Activated CD4-positive, alpha-beta memory T cell treated with anti-CD3 and anti-CD28 coated beads, Interleukin-2, amount 10 ng/mL, durations not matched to agents 7 days and 5 days (primary cell): Measurements from ENCODE around the gene RAP1GAP2. TPM values are rescaled to one million over a fixed set of nuclear protein-coding genes. Genes with fewer than 3 reads are reported as not detected.

Experiments used
- CTCF ChIA-PET: fragments of 350-600 bp; sonication (Branson Sonifier 250); formaldehyde crosslinking; loops from one replicate; lab custom pipeline; 2021; ENCODE audit warnings: antibody characterized with exemption, inconsistent platforms; lab: Charles Lee
- POLR2A ChIA-PET: fragments of 350-600 bp; sonication (Branson Sonifier 250); formaldehyde crosslinking; loops from one replicate; lab custom pipeline; 2021; ENCODE audit warnings: antibody characterized with exemption; lab: Charles Lee
- DNase-seq: peaks from one replicate; pipeline ENCODE4 v3.0.0-alpha.2; 2020
- H3K27ac Mint-ChIP-seq: one replicate; pipeline ENCODE4 v1.8.0; 2021; ENCODE audit warnings: mild to moderate bottlenecking, mixed read lengths
- H3K27me3 Mint-ChIP-seq: one replicate; pipeline ENCODE4 v1.8.0; 2021; ENCODE audit warnings: mixed read lengths
- H3K36me3 Mint-ChIP-seq: one replicate; pipeline ENCODE4 v1.8.0; 2021; ENCODE audit warnings: low read depth, mixed read lengths
- H3K4me1 Mint-ChIP-seq: one replicate; pipeline ENCODE4 v1.8.0; 2021; ENCODE audit warnings: mixed read lengths
- H3K4me3 Mint-ChIP-seq: one replicate; pipeline ENCODE4 v1.8.0; 2021; ENCODE audit warnings: mild to moderate bottlenecking, mixed read lengths
- H3K9me3 Mint-ChIP-seq: one replicate; pipeline ENCODE4 v1.8.0; 2021; ENCODE audit warnings: mixed read lengths
- total RNA-seq, 2 experiments: library from RNA; stranded (reverse); gene quantifications; one replicate each; pipeline ENCODE4 v1.2.3, GENCODE V29; 2021

The RAP1GAP2 gene
- total RNA-seq, 2 experiments from 2014 or later = 36.7 to 39.8 TPM

DNA sequence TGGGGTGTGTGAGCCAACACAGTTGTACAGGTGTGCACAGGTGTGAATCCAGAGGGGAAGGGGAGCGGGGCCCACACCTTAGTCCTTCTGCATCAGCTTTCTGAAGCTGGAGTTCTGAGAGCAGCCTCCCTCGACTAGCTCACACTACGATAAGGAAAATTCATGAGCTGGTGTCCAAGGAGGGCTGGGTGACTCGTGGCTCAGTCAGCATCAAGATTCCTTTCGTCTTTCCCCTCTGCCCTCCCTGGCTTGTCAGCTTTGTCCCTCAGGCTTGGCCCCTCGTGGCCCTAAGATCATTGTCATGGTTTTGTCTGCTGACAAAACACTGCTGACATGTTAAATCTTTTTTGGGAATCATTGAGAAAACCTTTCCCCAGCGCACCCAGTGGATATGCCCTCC lies 219.7 kb downstream of the RAP1GAP2 start:
- CTCF ChIA-PET = interaction anchor here (1.0 kb wide), 1 partner anchor 167 kb away, joined by 3 read pairs; no protein-coding TSS in a partner anchor
- peaks cover 18% of the 10 kb centered on the region for H3K36me3 Mint-ChIP-seq
- POLR2A ChIA-PET = no interaction called here

DNA sequence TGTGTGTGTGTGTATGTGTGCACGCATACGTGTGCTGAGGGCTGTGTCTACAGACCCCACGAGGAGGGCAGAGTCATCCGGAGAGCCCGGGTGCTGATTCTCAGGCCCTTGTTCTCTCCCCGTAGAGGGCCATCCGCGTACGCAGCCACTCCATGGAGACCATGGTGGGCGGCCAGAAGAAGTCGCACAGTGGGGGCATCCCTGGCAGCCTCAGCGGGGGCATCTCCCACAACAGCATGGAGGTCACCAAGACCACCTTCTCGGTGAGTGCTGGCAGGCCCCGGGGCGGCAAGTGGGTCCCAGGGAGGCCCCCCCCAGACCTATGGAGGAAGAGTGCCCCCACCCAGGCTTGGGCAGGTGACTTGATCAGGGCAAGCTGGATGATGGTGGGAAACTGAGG lies 221.7 kb downstream of the RAP1GAP2 start:
- Mint-ChIP-seq H3K36me3 (peaks cover 35% of the 10 kb centered on the region), H3K4me3 (no peak overlapping the region), H3K9me3 (peaks cover 11% of the 10 kb centered on the region), H3K27ac (no peak overlapping the region), H3K27me3 (no peaks in the 10 kb centered on the region), H3K4me1 (no peaks in the 10 kb centered on the region)
- CTCF ChIA-PET = no interaction called here
- DNase-seq = no peak
- POLR2A ChIA-PET = no interaction called here

More for the DNA sequence above, 219.7 kb downstream of the RAP1GAP2 start:
- H3K27me3 Mint-ChIP-seq = no peaks in the 10 kb centered on the region
- no peaks in the 10 kb centered on the region for H3K9me3 Mint-ChIP-seq
- no peak overlapping the region for H3K27ac Mint-ChIP-seq
- DNase-seq = no peak
- no peaks in the 10 kb centered on the region for H3K4me1 Mint-ChIP-seq
- no peak overlapping the region for H3K4me3 Mint-ChIP-seq

DNA sequence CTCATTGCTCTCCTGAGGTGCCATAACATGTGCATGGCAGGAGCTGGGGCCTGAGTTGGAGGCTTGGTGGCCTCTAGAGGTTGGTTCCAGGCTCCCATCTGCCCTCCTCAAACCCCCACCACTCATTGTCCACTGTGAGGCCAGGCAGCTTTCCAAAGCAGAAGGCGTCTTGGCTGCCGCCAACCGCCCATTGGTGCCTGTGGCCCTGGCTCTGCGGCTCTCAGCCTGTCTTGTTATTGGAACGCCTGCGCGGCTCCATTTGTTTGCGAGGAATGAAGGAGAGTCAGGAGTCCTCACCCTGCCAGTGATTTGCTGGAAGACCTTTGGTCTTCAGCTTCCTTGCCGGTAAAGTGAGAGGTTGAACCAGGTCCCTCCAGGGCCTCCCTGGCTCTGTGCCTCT lies 223.5 kb downstream of the RAP1GAP2 start:
- H3K4me1 Mint-ChIP-seq = no peaks in the 10 kb centered on the region
- no peak for DNase-seq
- no peak overlapping the region for H3K4me3 Mint-ChIP-seq
- CTCF ChIA-PET = no interaction called here
- no peaks in the 10 kb centered on the region for H3K27me3 Mint-ChIP-seq
- H3K27ac Mint-ChIP-seq = no peak overlapping the region
- POLR2A ChIA-PET = no interaction called here
- H3K9me3 Mint-ChIP-seq = peaks cover 20% of the 10 kb centered on the region
- peaks cover 45% of the 10 kb centered on the region for H3K36me3 Mint-ChIP-seq

DNA sequence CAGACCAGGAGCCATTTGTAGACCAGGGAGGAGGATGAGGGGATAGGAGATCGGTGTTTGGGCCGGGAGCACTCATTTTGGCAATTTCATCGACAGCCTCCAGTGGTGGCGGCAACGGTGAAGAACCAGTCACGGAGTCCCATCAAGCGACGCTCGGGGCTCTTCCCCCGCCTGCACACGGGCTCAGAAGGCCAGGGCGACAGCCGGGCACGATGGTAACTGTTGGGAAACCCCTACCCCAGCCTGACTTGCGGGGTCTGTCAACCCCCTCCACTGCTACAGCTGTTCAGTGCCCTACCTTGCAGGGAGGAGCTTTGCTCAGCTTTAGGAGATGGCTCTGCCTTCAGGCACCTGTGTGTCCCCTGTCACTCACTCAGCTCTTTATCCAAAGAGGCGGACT lies 224.1 kb downstream of the RAP1GAP2 start:
- ChIA-PET CTCF (no interaction called here), POLR2A (no interaction called here)
- Mint-ChIP-seq H3K27me3 (no peaks in the 10 kb centered on the region), H3K36me3 (peaks cover 45% of the 10 kb centered on the region), H3K4me1 (no peaks in the 10 kb centered on the region), H3K4me3 (no peak overlapping the region), H3K27ac (no peak overlapping the region), H3K9me3 (peaks cover 20% of the 10 kb centered on the region)
- no peak for DNase-seq

DNA sequence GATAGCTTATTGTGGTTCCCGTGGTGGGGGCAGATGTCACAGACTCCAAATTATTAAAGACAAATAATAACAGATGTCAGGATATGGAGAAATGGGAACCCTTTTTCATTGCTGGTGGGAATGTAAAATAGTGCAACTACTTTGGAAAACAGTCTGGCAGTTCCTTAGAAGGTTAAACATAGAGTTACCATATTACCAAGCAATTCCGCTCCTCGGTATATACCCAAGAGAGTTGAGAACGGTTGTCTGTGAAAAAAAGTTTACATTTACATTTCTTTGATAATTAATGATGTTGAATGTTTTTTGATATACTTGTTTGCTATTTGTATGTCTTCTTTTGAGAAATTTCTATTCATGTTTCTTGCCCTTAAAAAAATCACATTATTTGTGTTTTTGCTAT lies 226.0 kb downstream of the RAP1GAP2 start:
- H3K27ac Mint-ChIP-seq = no peak overlapping the region
- CTCF ChIA-PET = no interaction called here
- no peaks in the 10 kb centered on the region for H3K4me1 Mint-ChIP-seq
- H3K27me3 Mint-ChIP-seq = no peaks in the 10 kb centered on the region
- peaks cover 20% of the 10 kb centered on the region for H3K9me3 Mint-ChIP-seq
- peaks cover 45% of the 10 kb centered on the region for H3K36me3 Mint-ChIP-seq
- H3K4me3 Mint-ChIP-seq = no peak overlapping the region
- POLR2A ChIA-PET = no interaction called here
- DNase-seq = no peak

DNA sequence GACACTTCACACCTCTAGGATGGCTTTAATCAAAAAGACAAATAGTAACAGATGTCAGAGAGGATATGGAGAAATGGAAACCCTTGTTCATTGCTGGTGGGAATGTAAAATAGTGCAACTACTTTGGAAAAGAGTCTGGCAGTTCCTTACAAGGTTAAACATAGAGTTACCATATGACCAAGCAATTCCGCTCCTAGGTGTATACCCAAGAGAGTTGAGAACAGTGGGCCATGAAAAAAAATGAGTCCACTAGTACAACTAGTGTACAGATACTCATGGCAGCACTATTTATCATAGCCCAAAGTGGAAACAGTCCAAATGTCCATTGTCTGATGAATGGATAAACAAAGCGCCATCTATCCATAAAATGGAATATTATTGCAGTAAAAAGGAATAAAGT lies 228.1 kb downstream of the RAP1GAP2 start:
- Mint-ChIP-seq H3K27ac (no peak overlapping the region), H3K4me3 (no peak overlapping the region), H3K27me3 (no peaks in the 10 kb centered on the region), H3K36me3 (peaks cover 47% of the 10 kb centered on the region), H3K4me1 (no peaks in the 10 kb centered on the region), H3K9me3 (peaks cover 20% of the 10 kb centered on the region)
- CTCF ChIA-PET = no interaction called here
- no peak for DNase-seq
- POLR2A ChIA-PET = no interaction called here

DNA sequence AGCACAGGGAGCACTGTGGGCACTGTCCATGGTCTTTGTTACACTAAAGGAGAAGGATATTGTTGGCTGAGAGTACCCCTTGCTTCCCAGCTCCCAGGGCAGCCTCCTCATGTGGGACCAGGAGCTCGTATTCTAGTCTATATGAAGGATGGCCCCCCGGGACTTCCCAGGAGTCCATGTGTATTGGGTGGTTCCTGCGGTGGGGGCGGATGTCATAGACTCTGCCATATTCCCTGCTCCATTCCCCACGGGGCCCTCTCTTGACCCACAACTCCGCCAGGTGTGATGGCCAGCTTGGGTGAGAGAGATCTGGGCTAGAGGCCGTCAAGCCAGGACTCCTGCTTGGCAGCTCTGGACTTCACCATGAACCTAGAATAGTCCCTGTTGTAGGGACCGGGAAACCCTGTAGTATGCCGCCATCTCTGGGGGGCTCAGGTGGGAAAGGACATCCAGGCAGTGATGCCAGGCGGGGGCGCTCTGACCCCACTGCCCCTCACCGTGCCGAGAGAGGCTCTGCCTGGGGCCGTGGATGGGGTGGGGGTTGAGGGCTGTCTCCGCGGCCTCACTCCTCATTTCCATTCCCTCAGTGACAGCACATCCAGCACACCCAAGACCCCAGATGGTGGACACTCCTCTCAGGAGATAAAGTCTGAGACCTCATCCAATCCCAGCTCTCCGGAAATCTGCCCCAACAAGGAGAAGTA lies 229.3 kb downstream of the RAP1GAP2 start:
- Mint-ChIP-seq H3K27me3 (no peaks in the 10 kb centered on the region), H3K4me3 (no peak overlapping the region), H3K27ac (no peak overlapping the region), H3K9me3 (peaks cover 20% of the 10 kb centered on the region), H3K36me3 (peaks cover 42% of the 10 kb centered on the region), H3K4me1 (no peaks in the 10 kb centered on the region)
- DNase-seq = no peak
- ChIA-PET CTCF (no interaction called here), POLR2A (no interaction called here)

DNA sequence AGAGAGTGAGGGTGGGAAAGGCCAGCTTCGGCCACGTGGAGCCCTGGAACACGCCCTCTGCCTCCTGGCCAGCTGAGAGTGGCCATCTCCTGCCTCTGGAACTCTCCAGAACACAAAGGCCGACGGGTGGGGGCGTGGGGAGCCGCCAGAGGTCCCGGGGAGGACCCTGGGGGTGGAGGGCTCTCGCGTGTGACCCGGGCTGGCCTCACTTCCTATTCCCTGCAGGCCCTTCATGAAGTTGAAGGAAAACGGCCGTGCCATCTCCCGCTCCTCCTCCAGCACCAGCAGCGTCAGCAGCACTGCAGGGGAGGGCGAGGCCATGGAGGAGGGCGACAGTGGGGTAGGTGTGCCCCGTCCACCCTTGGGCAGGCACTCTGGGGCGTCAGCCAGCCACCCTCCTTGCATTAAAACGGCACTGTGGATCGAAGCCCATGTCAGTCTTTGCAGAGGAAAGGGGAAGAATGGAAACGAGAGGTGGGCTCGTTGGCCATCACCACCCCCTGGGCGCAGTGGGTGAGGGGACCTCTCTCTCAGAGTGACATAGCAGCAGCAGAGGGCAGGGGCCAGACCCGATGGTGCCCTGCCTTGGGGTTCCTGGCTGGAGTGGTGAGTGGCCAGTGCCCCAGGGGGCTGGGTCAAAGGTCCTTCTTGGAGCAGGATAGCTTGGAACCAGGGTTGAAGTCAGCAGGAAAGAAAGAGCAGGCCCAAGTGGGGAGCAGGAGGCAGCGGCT lies 230.1 kb downstream of the RAP1GAP2 start:
- ChIA-PET POLR2A (no interaction called here), CTCF (no interaction called here)
- Mint-ChIP-seq H3K36me3 (peaks cover 35% of the 10 kb centered on the region), H3K4me3 (no peak overlapping the region), H3K27ac (no peak overlapping the region), H3K9me3 (peaks cover 20% of the 10 kb centered on the region), H3K4me1 (no peaks in the 10 kb centered on the region), H3K27me3 (no peaks in the 10 kb centered on the region)
- DNase-seq = no peak

DNA sequence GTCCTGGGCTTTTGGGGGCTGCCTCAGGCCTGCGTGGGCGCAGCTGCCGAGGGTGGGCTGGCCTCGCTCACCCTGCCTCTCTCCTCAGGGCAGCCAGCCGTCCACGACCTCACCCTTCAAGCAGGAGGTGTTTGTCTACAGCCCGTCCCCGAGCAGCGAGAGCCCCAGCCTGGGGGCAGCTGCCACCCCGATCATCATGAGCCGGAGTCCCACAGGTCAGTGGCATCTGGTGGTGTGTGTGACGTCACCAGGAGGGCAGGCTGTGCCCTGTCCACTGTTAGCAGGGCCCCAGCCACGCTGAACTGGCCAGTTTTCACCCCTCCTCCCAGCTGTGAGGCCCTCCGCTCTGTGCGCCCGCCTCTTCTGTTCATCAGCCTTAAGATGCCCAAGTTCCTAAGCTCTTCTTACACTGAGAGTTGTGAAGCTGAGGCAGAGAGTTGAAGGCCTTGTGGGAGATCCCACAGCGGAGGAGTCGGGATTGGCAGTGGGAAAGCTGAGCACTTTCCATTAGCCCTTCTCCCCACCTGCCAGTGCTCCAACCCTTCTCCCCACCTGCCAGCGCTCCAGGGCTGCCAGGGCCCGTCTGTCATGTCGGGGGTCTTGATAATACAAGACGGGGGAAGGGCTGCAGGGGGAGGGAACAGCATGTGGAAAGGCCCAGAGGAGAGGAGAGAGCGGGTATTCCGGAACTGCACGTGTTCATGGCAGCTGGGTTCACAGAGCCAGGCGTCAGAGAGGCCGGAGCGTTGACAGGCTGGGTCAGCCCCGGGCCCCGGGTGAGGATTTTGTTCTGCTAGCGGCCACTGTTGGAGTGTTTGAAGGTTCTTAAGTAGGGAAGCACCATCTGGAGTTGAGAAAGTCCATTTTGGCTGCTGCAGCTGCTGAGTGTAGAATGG lies 230.9 kb downstream of the RAP1GAP2 start:
- CTCF ChIA-PET = no interaction called here
- Mint-ChIP-seq H3K27ac (no peak overlapping the region), H3K9me3 (peaks cover 15% of the 10 kb centered on the region), H3K36me3 (peaks cover 28% of the 10 kb centered on the region), H3K4me3 (no peak overlapping the region), H3K4me1 (no peaks in the 10 kb centered on the region), H3K27me3 (no peaks in the 10 kb centered on the region)
- no peak for DNase-seq
- POLR2A ChIA-PET = no interaction called here

DNA sequence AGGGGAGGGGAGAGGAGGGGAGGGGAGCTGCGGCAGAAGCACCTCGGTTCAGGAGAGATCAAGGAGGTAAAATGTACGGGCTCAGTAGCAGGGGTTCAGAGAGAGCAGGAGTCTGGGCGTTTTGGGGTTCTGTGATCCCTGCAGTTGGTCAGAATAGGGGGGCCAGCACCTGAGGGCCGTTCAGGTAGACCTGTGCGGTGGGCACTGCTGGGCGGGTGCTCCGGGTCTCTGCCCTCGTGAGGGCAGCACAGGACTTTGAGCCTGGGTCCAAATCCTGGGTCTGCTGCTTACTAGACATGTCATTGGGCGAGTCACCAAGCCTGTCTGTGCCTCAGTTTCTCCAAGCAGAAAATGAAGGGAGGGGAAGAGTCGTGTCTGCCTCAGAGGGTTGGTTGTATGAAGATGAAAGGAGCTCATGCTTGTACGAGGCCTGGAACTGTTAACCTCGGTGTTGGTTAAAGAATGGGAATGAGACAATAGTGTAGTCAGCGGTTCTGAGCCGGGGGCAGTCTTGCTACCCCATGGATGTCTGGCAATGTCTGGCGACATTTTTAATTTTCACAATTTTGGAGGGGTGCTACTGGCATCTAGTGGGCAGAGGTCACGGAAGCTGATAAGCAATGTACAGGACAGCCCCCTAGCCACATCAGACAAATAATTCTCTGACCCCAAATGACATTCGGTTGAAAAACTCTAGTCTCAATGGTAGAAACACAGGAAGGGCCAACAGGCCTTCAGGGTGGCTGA lies 231.7 kb downstream of the RAP1GAP2 start:
- Mint-ChIP-seq H3K36me3 (peaks cover 19% of the 10 kb centered on the region), H3K27ac (no peak overlapping the region), H3K27me3 (no peaks in the 10 kb centered on the region), H3K4me3 (no peak overlapping the region), H3K4me1 (no peaks in the 10 kb centered on the region), H3K9me3 (peaks cover 8% of the 10 kb centered on the region)
- ChIA-PET CTCF (no interaction called here), POLR2A (no interaction called here)
- no peak for DNase-seq

DNA sequence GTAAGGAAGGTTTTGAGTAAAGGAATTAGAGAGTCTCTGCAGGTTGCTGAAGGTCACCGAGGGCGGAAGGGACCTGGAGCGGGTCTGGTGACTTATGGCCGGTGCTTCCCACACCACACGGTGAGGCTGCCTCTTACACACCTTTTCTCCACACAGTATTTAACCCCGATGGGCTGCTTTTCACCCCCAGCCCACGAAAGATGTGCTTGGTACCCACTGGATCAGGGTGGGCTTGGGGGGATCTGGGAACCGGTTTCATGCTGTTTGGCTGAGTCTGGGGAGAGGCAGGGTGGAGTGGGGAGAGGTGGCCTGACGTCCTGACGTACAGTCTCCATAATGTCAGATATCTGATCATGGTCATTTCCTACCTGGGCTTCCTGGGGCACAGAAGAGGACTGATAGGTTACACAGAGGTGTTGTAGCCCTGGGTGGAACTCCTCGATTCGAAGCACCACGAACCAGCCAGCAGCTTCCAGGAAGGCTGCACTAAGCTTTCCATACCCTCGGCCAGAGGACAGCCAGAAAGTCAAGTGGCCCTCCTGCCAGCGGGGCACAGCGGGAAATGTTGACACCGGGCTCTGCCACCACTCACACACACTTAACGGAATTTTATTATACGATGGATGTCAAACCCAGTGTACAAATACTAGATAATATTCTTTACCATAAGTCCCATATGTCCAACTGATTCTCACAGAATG lies 233.1 kb downstream of the RAP1GAP2 start:
- Mint-ChIP-seq H3K36me3 (peaks cover 9% of the 10 kb centered on the region), H3K4me3 (no peak overlapping the region), H3K9me3 (no peaks in the 10 kb centered on the region), H3K27ac (no peak overlapping the region), H3K27me3 (no peaks in the 10 kb centered on the region), H3K4me1 (no peaks in the 10 kb centered on the region)
- DNase-seq = no peak
- ChIA-PET POLR2A (no interaction called here), CTCF (no interaction called here)

DNA sequence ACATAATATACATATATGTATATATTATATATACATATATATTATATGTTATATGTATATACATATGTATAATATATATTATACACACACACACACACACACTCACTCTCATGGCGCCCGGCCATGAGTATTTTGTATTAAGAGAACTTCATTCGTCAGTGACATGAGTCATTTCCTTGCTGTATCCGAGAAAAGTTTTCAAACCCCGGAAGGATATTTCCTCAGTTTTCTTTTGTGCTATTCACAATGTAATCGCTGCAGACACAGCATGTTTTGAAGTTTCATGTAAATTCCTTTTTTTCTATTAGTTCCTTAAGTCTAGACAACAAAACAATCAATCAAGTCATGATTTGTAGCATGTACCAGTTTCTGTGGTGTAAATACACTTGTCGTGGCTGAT lies 233.9 kb downstream of the RAP1GAP2 start:
- no peak overlapping the region for H3K4me3 Mint-ChIP-seq
- ChIA-PET CTCF (no interaction called here), POLR2A (no interaction called here)
- DNase-seq = no peak
- H3K27me3 Mint-ChIP-seq = no peaks in the 10 kb centered on the region
- H3K36me3 Mint-ChIP-seq = peaks cover 9% of the 10 kb centered on the region
- H3K4me1 Mint-ChIP-seq = no peaks in the 10 kb centered on the region
- no peak overlapping the region for H3K27ac Mint-ChIP-seq
- no peaks in the 10 kb centered on the region for H3K9me3 Mint-ChIP-seq
